SKM-1 treated with dmso at 0.1 percent for 144 hours (cell line): ENCODE measurements around the gene CACNA1C.

ENCODE experiments used
- DNase-seq: peaks from one replicate; lab custom pipeline; 2025; ENCODE audit not compliant: unreplicated experiment; lab: John Stamatoyannopoulos, UW

Gene CACNA1C

GRCh38 chr12:2052826-2053678 lies at the start of gene CACNA1C:
Gene CACNA1C (plus strand): TSS chr12:2052987. CDS start chr12:2053563, 576 bp downstream.
- no peak for DNase-seq

GRCh38 chr12:2003676-2004112 lies 49.1 kb upstream of the CACNA1C start:
- no peak for DNase-seq

- peak; percentile 67 for DNase-seq
Observed at GRCh38 chr12:2004113-2004929, 48.5 kb upstream of the CACNA1C start, which contains the start of gene DCP1B. Gene DCP1B (minus strand): TSS chr12:2004457. CDS start chr12:2004431, 26 bp downstream.

GRCh38 chr12:2008677-2009076 lies 44.1 kb upstream of the CACNA1C start:
- no peak for DNase-seq

- no peak for DNase-seq
Observed at GRCh38 chr12:2009623-2010022, 43.2 kb upstream of the CACNA1C start.

- DNase-seq: no peak
Observed at GRCh38 chr12:2011643-2012607, 40.9 kb upstream of the CACNA1C start.

GRCh38 chr12:2013086-2013485 lies 39.7 kb upstream of the CACNA1C start:
- no peak for DNase-seq

- no peak for DNase-seq
Observed at GRCh38 chr12:2013527-2014223, 39.1 kb upstream of the CACNA1C start.

- no peak for DNase-seq
Observed at GRCh38 chr12:2014231-2014630, 38.6 kb upstream of the CACNA1C start.

- no peak for DNase-seq
Observed at GRCh38 chr12:2016862-2017545, 35.8 kb upstream of the CACNA1C start.

GRCh38 chr12:2017546-2018337 lies 35.0 kb upstream of the CACNA1C start:
- no peak for DNase-seq

GRCh38 chr12:2018391-2018790 lies 34.4 kb upstream of the CACNA1C start:
- no peak for DNase-seq

- no peak for DNase-seq
Observed at GRCh38 chr12:2019126-2019525, 33.7 kb upstream of the CACNA1C start.

GRCh38 chr12:2020511-2020910 lies 32.3 kb upstream of the CACNA1C start:
- no peak for DNase-seq

GRCh38 chr12:2023365-2023764 lies 29.4 kb upstream of the CACNA1C start:
- no peak for DNase-seq

- no peak for DNase-seq
Observed at GRCh38 chr12:2027351-2027750, 25.4 kb upstream of the CACNA1C start.

GRCh38 chr12:2029851-2030250 lies 22.9 kb upstream of the CACNA1C start:
- DNase-seq: no peak

GRCh38 chr12:2032506-2032905 lies 20.3 kb upstream of the CACNA1C start:
- no peak for DNase-seq
